Parathyroid adenoma (tissue), 2 donors: Measurements from ENCODE around the gene GNB1L.
A peak's percentile ranks its signal among the peaks of the same experiment; 100 is the strongest.

Experiments used
- H2AFZ ChIP-seq: fragments of 300-600 bp; sonication (generic); one replicate; pipeline ENCODE4 v1.7.0; 2017; ENCODE audit warnings: antibody characterized with exemption, mild to moderate bottlenecking
- H3K27ac ChIP-seq: fragments of 300-600 bp; sonication (generic); one replicate; pipeline ENCODE4 v1.7.0; 2017
- H3K27me3 ChIP-seq: fragments of 300-600 bp; sonication (generic); one replicate; pipeline ENCODE4 v1.7.0; 2017; ENCODE audit warnings: low read length; ENCODE audit not compliant: control insufficient read depth, insufficient read depth
- H3K36me3 ChIP-seq: fragments of 300-600 bp; sonication (generic); one replicate; pipeline ENCODE4 v1.7.0; 2017; ENCODE audit warnings: low read length; ENCODE audit not compliant: control insufficient read depth, insufficient read depth
- H3K4me1 ChIP-seq: fragments of 300-600 bp; sonication (generic); one replicate; pipeline ENCODE4 v1.7.0; 2017; ENCODE audit warnings: control low read depth
- H3K4me2 ChIP-seq: fragments of 300-600 bp; sonication (generic); one replicate; pipeline ENCODE4 v1.7.0; 2017; ENCODE audit warnings: low read length
- H3K4me3 ChIP-seq: fragments of 300-600 bp; sonication (generic); one replicate; pipeline ENCODE4 v1.7.0; 2017; ENCODE audit warnings: low read depth, low read length
- H3K79me2 ChIP-seq: fragments of 300-600 bp; sonication (generic); one replicate; pipeline ENCODE4 v1.7.0; 2017; ENCODE audit warnings: control low read depth
- H3K9ac ChIP-seq: fragments of 300-600 bp; sonication (generic); one replicate; pipeline ENCODE4 v1.7.0; 2017; ENCODE audit warnings: mild to moderate bottlenecking
- H3K9me3 ChIP-seq: fragments of 300-600 bp; sonication (generic); one replicate; pipeline ENCODE4 v1.7.0; 2017; ENCODE audit warnings: low read length; ENCODE audit not compliant: control insufficient read depth
- CTCF ChIP-seq: fragments of 300-600 bp; sonication (generic); IDR thresholded peaks from one replicate; pipeline ENCODE4 v1.7.0; 2017; ENCODE audit warnings: antibody characterized with exemption, mild to moderate bottlenecking
- donor health status: primary hyperparathyroidism.

Gene GNB1L

GRCh38 chr22:19890502-19891316 is 36.0 kb upstream of the GNB1L start:
- Histone ChIP-seq H3K79me2 (no peaks in the 10 kb centered on the region), H3K4me3 (no peak overlapping the region), H3K36me3 (no peaks in the 10 kb centered on the region), H3K27me3 (no peaks in the 10 kb centered on the region), H3K4me2 (peak overlapping the region; percentile 67), H3K9ac (no peak overlapping the region), H3K4me1 (peaks cover 27% of the 10 kb centered on the region), H3K9me3 (no peaks in the 10 kb centered on the region), H3K27ac (peak overlapping the region; percentile 84), H2AFZ (no peak overlapping the region)
- TF ChIP-seq CTCF, result no peak

GRCh38 chr22:19889951-19890350 is 35.3 kb upstream of the GNB1L start:
- H3K9ac ChIP-seq, result no peak overlapping the region
- no peaks in the 10 kb centered on the region for H3K79me2 ChIP-seq
- H3K27me3 ChIP-seq, result no peaks in the 10 kb centered on the region
- H3K9me3 ChIP-seq, result no peaks in the 10 kb centered on the region
- no peaks in the 10 kb centered on the region for H3K36me3 ChIP-seq
- no peak overlapping the region for H2AFZ ChIP-seq
- H3K4me3 ChIP-seq, result no peak overlapping the region
- no peak for TF ChIP-seq CTCF
- no peak overlapping the region for H3K4me2 ChIP-seq
- no peak overlapping the region for H3K27ac ChIP-seq
- peaks cover 27% of the 10 kb centered on the region for H3K4me1 ChIP-seq

- Histone ChIP-seq H3K4me1 (peaks cover 27% of the 10 kb centered on the region), H3K9ac (no peak overlapping the region), H3K27me3 (no peaks in the 10 kb centered on the region), H3K79me2 (no peaks in the 10 kb centered on the region), H2AFZ (no peak overlapping the region), H3K36me3 (no peaks in the 10 kb centered on the region), H3K9me3 (no peaks in the 10 kb centered on the region), H3K4me3 (no peak overlapping the region), H3K27ac (no peak overlapping the region), H3K4me2 (no peak overlapping the region)
- no peak for TF ChIP-seq CTCF
Observed at GRCh38 chr22:19888131-19888746, 33.6 kb upstream of the GNB1L start.

- Histone ChIP-seq H3K79me2 (no peaks in the 10 kb centered on the region), H3K4me2 (no peak overlapping the region), H3K36me3 (no peaks in the 10 kb centered on the region), H2AFZ (no peak overlapping the region), H3K4me1 (peaks cover 21% of the 10 kb centered on the region), H3K9me3 (no peaks in the 10 kb centered on the region), H3K27me3 (no peaks in the 10 kb centered on the region), H3K9ac (no peak overlapping the region), H3K4me3 (no peak overlapping the region), H3K27ac (peak overlapping the region; percentile 47)
- no peak for TF ChIP-seq CTCF
Observed at GRCh38 chr22:19887256-19887985, 32.7 kb upstream of the GNB1L start.
